ENCODE data around the gene ZNRF1. TPM values are rescaled to one million over a fixed set of nuclear protein-coding genes. Genes with fewer than 3 reads are reported as not detected.

ZNRF1 gene
- total and polyA plus RNA-seq, 11 donors = 12.8 to 43.3 (median 23.2) TPM

GRCh38 chr16:74951681-74952080, 47.1 kb upstream of the ZNRF1 start:
- H3K4me1 ChIP-seq = no peaks in the 10 kb centered on the region
- H3K27ac ChIP-seq = no peak overlapping the region
- intact Hi-C loops (cut with DNase I) = no loop called here
- H3K36me3 ChIP-seq = peaks cover 0 to 95% (median 69%) of the 10 kb centered on the region in 9 donors
- no peaks in the 10 kb centered on the region for H3K9me3 ChIP-seq
- ATAC-seq = peak in 2 of 4 donors; percentile 28 to 44
- DNase-seq = no peak
- H3K27me3 ChIP-seq = no peaks in the 10 kb centered on the region
- H3K4me3 ChIP-seq = no peak overlapping the region
- WGBS, 4 donors = 49 to 63% (median 58%) methylated on average over 4 of the region's 4 CpGs
- TF ChIP-seq CTCF (IDR thresholded peaks at IDR 0.05) = no peak

- H3K4me1 ChIP-seq = no peaks in the 10 kb centered on the region
- 89 to 93% (median 92%) methylated on average over 4 of the region's 4 CpGs for WGBS, 4 donors
- intact Hi-C loops (cut with DNase I) = no loop called here
- H3K9me3 ChIP-seq = no peaks in the 10 kb centered on the region
- ATAC-seq = no peak
- H3K36me3 ChIP-seq = peaks cover 0 to 87% (median 65%) of the 10 kb centered on the region in 9 donors
- no peaks in the 10 kb centered on the region for H3K27me3 ChIP-seq
- TF ChIP-seq POLR2A (IDR thresholded peaks at IDR 0.05) (no peak), CTCF (IDR thresholded peaks at IDR 0.05) (no peak)
- no peak overlapping the region for H3K27ac ChIP-seq
- no peak overlapping the region for H3K4me3 ChIP-seq
- DNase-seq = no peak
Observed at GRCh38 chr16:74954763-74955162, 44.1 kb upstream of the ZNRF1 start.

GRCh38 chr16:74973304-74973703, 25.5 kb upstream of the ZNRF1 start:
- Histone ChIP-seq H3K4me3 (no peak overlapping the region), H3K9me3 (no peaks in the 10 kb centered on the region), H3K27me3 (no peaks in the 10 kb centered on the region), H3K27ac (no peak overlapping the region), H3K36me3 (peaks cover 0 to 24% (median 15%) of the 10 kb centered on the region in 9 donors), H3K4me1 (no peaks in the 10 kb centered on the region)
- no peak for DNase-seq
- 88 to 94% (median 94%) methylated on average over 10 of the region's 10 CpGs for WGBS, 4 donors
- intact Hi-C loops (cut with DNase I) = no loop called here
- ATAC-seq = no peak
- TF ChIP-seq CTCF (IDR thresholded peaks at IDR 0.05) = no peak

- no peak overlapping the region for H3K27ac ChIP-seq
- 82 to 88% (median 86%) methylated on average over 5 of the region's 5 CpGs for WGBS, 4 donors
- ATAC-seq = no peak
- intact Hi-C loops (cut with DNase I) = no loop called here
- TF ChIP-seq POLR2A (IDR thresholded peaks at IDR 0.05) (no peak), CTCF (IDR thresholded peaks at IDR 0.05) (no peak)
- no peak for DNase-seq
- H3K27me3 ChIP-seq = no peaks in the 10 kb centered on the region
- H3K4me1 ChIP-seq = no peaks in the 10 kb centered on the region
- H3K4me3 ChIP-seq = no peak overlapping the region
- H3K9me3 ChIP-seq = no peaks in the 10 kb centered on the region
- peaks cover 0 to 30% (median 15%) of the 10 kb centered on the region in 9 donors for H3K36me3 ChIP-seq
Observed at GRCh38 chr16:74975591-74975990, 23.2 kb upstream of the ZNRF1 start.

Measured in heart left ventricle (tissue), 16 donors.